Cardiac muscle cell (in vitro differentiated cells and primary cell): ENCODE measurements around the gene CHST13. TPM values are rescaled to one million over a fixed set of nuclear protein-coding genes. Genes with fewer than 3 reads are reported as not detected.

ENCODE experiments used
- DNase-seq, 2 donors: peaks; one replicate each; pipeline versions ENCODE4 v3.0.0 to v3.0.0-alpha.2; 2010 to 2017; ENCODE audit warnings: low read depth in 1 of 2, low spot score in 1 of 2
- H3K27ac ChIP-seq: fragments of 200-600 bp; sonication (generic); 2 replicates; pipeline ENCODE4 v1.5.1; 2016
- H3K27me3 ChIP-seq: fragments of 200-600 bp; sonication (generic); 2 replicates; pipeline ENCODE4 v1.6.0; 2016; ENCODE audit warnings: control low read depth
- H3K36me3 ChIP-seq: fragments of 200-600 bp; sonication (generic); 2 replicates; pipeline ENCODE4 v1.5.1; 2016; ENCODE audit warnings: control low read depth
- H3K4me1 ChIP-seq: fragments of 200-600 bp; sonication (generic); 2 replicates; pipeline ENCODE4 v1.8.1; 2017; ENCODE audit warnings: low read depth, mild to moderate bottlenecking, mixed run types
- H3K4me3 ChIP-seq: fragments of 200-600 bp; sonication (generic); 2 replicates; pipeline ENCODE4 v1.5.1; 2016; ENCODE audit warnings: mild to moderate bottlenecking
- H3K9me3 ChIP-seq: fragments of 200-600 bp; sonication (generic); 2 replicates; pipeline ENCODE4 v1.5.1; 2017; ENCODE audit warnings: low read depth, mild to moderate bottlenecking, control low read depth
- CTCF ChIP-seq: IDR thresholded peaks from 2 replicates; pipeline ENCODE4 v1.5.1; 2012; ENCODE audit warnings: low read depth, mild to moderate bottlenecking, low read length
- polyA plus RNA-seq: library from polyadenylated mRNA; unstranded; fragments of >200 nt; fragmentation: Nextera tagmentation; extraction: Ambion mirVana; gene quantifications from 2 replicates; pipeline ENCODE4 v1.2.1, GENCODE V29; 2016
- total RNA-seq: library from RNA; depleted of rRNA; stranded (reverse); fragments of >200 nt; gene quantifications from 2 replicates; pipeline ENCODE4 v1.2.3, GENCODE V29; 2016

Gene CHST13
- total and polyA plus RNA-seq, 2 experiments from 2014 or later = 0.89 to 1.8 TPM

GRCh38 chr3:126538316-126538715 lies 14.4 kb downstream of the CHST13 start:
- Histone ChIP-seq H3K9me3 (no peaks in the 10 kb centered on the region), H3K27ac (no peak overlapping the region), H3K4me3 (no peak overlapping the region), H3K36me3 (no peaks in the 10 kb centered on the region), H3K27me3 (peaks cover 20% of the 10 kb centered on the region), H3K4me1 (no peaks in the 10 kb centered on the region)
- TF ChIP-seq CTCF = no peak
- DNase-seq = no peak

GRCh38 chr3:126538966-126539365 lies 15.0 kb downstream of the CHST13 start:
- Histone ChIP-seq H3K9me3 (no peaks in the 10 kb centered on the region), H3K27me3 (peaks cover 15% of the 10 kb centered on the region), H3K36me3 (no peaks in the 10 kb centered on the region), H3K4me3 (no peak overlapping the region), H3K27ac (no peak overlapping the region), H3K4me1 (no peaks in the 10 kb centered on the region)
- TF ChIP-seq CTCF = no peak
- no peak for DNase-seq

GRCh38 chr3:126539558-126540250 lies 15.7 kb downstream of the CHST13 start:
- H3K27ac ChIP-seq = no peak overlapping the region
- no peak overlapping the region for H3K4me3 ChIP-seq
- DNase-seq = no peak
- no peak for TF ChIP-seq CTCF
- no peaks in the 10 kb centered on the region for H3K9me3 ChIP-seq
- H3K27me3 ChIP-seq = peaks cover 12% of the 10 kb centered on the region
- H3K4me1 ChIP-seq = no peaks in the 10 kb centered on the region
- H3K36me3 ChIP-seq = no peaks in the 10 kb centered on the region

GRCh38 chr3:126540342-126540849 lies 16.4 kb downstream of the CHST13 start:
- H3K4me1 ChIP-seq = no peaks in the 10 kb centered on the region
- no peak overlapping the region for H3K4me3 ChIP-seq
- TF ChIP-seq CTCF = no peak
- peak in 1 of 2 donors; percentile 87 for DNase-seq
- H3K9me3 ChIP-seq = no peaks in the 10 kb centered on the region
- H3K36me3 ChIP-seq = no peaks in the 10 kb centered on the region
- peaks cover 9% of the 10 kb centered on the region for H3K27me3 ChIP-seq
- no peak overlapping the region for H3K27ac ChIP-seq

GRCh38 chr3:126540951-126541627 lies 17.1 kb downstream of the CHST13 start:
- no peak for DNase-seq
- Histone ChIP-seq H3K27ac (no peak overlapping the region), H3K27me3 (peaks cover 2% of the 10 kb centered on the region), H3K9me3 (no peaks in the 10 kb centered on the region), H3K4me3 (no peak overlapping the region), H3K36me3 (no peaks in the 10 kb centered on the region), H3K4me1 (no peaks in the 10 kb centered on the region)
- no peak for TF ChIP-seq CTCF
